HPDE6-E6E7 (cell line): Measurements from ENCODE around the gene IGF1R.

Source experiments
- DNase-seq: peaks from one replicate; pipeline ENCODE4 v3.0.0; 2011; ENCODE audit warnings: missing footprints; ENCODE audit errors: extremely low spot score

The IGF1R gene

DNA sequence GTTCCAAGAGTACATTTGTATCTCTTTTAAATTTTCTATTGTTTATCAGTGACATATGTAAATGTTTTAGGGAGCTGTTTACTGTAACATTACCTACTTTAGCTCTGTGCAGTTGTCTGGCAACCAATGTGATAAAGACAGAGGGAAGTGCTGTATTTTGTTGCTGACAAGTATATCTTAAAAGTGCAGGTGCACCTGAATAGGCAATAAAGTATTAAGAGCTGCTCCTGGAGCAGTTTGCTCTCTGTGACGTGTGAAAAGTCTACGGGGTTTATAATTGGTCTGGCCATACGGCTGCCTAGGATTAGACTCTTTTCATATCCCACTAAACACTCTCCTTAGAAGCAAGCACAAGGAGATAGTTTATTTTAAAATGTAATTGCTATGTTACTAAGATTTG lies 178.3 kb downstream of the IGF1R start:
- DNase-seq: no peak

DNA sequence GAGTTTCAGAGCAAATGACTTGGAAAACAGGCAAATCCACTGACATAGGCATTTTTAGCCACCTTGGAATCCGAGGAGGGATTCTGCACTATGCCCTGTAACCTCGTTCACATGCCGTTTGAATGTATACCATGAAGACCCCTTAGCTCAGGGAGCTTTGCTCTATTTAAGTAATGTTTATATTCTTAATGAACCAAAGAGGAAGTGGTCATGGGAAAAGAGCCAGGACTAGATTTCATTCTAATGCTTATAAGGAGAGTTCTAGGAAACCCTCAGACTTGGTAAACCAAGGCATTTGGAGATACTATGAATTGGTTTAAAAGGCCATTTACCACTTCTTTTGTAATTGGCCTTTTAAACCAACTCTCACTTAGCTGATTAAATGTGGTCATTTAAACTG lies 178.9 kb downstream of the IGF1R start:
- no peak for DNase-seq

DNA sequence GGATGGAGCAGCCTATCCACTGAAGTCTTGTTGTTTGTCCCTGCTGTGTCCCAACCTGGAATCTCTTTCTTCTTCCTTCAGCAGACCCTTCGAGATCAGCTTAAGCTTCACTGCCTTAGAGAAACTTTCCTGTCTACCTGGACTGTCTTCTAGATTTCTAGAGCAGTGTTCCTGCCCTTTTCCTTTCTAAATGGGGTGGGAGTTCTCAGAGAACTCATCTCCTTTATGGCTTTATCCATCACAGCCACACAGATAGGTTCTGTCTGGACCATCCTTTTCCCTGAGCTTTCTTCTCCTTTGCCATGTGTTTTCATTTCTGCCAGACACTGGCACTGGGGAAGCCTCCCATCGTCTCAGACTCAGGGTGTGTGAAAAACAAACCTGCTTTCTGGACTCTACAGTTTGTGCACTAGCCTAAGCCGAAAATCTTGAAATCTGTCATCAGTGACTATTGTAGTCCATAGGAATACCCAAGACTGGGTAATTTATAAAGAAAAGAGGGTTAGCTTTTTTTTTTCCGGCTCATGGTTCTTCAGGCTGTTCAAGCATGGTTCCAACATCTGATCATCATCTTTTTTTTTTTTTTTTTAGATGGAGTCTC lies 181.8 kb downstream of the IGF1R start:
- DNase-seq: no peak

DNA sequence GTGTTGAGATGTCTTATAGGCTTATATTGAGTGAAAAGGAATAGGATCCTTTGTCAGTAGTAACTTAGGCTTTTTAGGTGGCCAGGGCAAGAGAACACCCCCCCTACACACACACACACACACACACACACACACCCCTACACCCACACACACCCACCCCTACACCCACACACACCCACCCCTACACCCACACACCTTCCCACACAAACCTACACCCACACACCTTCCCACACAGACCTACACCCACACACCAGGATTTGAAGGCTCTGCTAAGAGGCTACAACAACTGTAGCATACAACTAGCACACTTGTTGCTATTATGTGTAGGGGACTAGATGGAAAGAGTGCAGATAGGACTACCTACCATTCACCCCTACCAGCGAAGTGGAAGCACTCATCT lies 186.6 kb downstream of the IGF1R start:
- no peak for DNase-seq

DNA sequence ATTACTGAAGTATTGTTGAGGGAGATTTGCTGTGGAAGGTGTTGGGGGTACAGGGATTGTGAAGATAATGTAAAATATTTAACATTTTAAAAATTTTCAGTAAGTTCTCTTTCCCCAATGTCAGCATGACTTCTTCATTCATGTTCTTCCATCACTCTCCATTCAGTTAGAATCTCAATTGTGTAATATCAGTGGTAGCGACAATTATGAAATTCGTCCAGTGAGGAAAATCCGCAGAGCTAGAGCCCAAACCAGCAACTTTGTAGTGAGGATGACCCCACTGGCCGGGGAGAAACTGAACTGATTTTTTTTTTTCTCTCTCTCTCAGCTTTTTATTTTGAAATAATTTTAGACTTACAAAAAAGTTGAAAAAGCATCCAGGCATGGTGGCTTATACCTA lies 187.5 kb downstream of the IGF1R start:
- DNase-seq: no peak

DNA sequence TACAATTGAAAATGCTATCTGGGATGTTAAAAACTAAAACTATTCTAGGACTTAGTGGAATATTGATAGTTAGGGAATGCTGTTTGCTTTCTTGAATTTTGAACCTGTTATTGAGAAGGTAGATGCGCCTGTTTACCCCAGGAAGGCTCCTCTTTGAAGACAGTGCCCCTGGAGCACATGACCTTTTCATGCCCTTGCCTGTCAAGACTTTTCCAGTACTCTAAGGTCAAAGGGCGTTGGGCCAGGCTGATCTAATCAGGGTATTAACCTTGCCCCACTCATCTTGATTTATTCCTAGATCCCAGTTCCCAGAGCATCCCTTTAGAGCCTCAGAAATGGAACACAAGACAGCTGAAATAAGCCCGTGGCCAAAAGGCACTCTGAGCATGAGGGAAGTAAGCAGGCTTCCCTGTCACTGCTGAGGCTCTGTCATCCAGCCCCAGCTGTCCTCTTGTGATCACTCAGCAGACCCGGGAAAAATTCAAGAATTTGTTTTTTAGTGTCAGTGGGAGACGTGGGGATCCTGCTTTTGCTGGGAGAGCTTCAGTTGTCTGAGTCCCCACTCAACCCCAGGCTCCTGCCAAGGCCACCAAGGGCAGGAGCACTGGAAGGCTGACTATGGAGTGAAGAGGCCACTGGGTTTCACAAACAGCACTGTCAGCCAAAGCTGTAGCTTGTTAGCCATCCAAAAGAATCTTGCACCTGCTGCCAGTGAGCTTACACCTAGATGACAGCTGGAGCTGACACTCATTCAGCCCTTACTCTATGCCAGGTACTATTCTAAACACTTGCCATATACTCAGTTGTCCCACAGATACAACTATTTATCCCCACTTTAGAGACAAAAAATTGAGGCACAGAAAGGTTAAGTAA lies 190.3 kb downstream of the IGF1R start:
- DNase-seq: no peak

DNA sequence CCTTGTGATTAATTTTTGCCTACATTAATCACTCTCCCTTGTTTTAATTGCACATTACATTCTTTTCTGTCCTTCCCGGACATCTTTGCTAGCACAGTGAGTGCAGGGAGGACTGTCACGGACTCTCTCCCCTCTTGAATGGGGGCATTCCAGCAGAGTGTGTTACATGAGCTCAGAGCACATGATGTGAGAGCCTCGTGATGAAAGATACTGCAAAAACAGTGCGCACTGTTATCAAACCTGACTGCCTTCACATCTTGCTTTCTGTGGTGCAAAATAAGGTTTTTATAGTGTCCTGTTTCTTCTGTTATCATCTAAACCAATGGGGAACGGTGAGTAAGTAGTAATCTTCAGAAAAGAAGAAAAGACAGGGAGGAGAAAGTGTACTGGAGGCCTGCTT lies 191.7 kb downstream of the IGF1R start:
- DNase-seq: no peak

DNA sequence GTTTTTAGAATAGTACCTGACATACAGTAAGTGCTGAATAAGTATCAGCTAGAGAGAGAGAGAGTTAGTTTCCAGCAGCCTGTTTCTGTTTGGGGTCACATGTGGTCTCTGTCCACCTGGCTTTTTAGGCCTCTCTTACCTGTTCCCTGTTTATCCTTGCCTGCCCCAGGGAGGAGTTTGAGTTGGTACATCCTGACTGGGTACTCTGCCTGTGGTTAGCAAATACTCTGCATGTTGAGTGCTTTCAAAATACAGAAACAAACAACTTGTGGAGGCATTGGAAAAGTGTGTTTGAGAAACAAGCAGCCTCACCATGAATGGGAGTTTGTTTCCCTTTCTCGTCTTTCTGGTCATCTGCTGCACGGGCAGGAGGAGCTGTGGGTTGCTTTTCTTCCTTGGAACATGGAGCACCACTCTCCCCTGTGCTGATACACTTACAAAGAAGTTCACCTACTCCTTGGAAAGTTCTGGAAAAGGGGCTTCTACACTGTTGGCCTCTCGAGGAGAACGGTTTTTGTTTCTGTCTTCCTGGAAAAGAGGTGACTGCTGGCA lies 193.2 kb downstream of the IGF1R start:
- no peak for DNase-seq

DNA sequence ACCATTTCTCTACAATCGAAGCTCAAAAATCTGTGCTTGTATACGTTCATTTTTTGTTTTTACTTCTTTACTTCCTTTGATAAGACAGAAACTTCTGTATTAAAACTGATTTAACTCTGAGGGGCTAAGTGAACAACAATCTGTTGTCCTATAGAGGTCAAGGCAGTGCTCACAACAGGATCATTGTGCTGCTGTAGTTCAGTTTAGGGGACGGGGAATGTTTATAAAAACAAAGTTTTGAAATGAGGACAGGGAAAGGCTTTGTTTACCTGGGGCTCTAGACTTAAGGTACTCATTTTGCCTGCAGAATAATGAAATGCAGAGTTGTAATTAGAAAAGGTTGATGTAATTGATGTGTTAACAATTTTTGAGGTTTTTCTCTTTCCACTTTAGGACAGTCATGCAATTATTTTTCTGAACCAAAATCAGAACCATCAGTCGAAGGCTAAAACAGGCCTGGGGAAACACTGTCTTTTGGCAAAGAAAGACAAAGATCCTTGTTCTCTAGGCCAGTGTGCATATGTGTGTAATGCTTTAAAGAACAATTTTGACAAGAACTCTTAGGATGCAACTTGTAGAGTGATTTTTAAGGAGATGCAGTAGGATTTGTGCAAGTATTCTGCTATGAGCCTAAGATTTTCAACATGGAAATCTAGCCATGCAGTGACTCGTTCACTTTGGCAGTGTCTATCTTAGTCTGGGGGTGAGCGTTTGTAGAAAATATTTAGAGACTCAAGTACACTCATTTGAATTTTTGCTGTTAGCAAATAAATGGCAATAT lies 194.0 kb downstream of the IGF1R start:
- DNase-seq: no peak

DNA sequence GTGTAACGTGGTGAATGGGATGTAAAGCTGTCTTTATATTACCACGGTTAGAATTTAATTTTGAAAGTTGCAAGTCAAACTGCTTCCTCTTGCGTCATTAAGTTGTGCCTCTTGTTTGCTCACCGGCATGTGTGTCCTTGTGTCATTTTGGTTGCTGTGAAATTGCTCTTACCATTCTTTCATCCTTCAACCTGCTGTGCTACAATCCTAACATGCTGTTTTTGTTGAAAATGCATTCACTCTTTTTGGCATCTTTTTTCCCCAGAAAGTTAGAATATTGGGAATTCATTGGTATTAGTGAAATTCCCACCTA lies 194.6 kb downstream of the IGF1R start:
- DNase-seq: no peak

DNA sequence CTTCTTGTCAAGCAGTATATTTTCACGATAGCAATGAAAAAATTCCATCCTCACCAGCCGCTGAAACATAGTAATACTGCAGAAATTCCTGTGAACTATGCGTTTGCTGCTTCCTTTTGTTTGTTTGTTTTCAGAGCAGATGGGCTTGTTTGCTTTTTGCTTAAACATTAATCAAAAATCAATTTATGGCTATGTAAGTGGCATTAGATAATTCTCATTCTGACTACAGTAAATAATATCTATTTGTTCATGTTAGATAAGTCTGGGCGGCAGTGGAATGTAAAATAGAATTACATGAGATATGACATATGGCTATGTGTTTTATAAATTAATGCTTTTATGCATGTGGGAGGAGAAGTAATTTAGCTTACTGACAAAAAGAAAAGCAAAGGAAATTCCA lies 195.5 kb downstream of the IGF1R start:
- DNase-seq: no peak

DNA sequence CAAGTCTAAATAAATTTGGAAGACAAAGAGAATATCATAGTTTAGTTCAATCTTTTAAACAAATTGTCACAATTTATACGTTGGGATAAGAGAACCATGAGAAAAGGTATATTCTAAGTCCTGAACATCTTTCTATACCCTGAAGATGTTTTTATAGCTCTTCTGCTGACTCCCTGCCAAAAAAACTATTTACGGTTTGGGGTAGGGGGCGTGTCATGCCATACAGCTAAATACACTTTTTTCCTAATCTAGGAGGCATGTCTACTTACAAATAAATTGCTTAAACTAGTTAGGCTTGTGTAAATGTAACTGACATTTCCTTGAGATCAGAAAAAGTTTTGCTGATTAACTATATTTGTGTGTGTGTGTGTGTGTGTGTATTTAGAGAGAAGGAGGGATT lies 195.9 kb downstream of the IGF1R start:
- DNase-seq: no peak

DNA sequence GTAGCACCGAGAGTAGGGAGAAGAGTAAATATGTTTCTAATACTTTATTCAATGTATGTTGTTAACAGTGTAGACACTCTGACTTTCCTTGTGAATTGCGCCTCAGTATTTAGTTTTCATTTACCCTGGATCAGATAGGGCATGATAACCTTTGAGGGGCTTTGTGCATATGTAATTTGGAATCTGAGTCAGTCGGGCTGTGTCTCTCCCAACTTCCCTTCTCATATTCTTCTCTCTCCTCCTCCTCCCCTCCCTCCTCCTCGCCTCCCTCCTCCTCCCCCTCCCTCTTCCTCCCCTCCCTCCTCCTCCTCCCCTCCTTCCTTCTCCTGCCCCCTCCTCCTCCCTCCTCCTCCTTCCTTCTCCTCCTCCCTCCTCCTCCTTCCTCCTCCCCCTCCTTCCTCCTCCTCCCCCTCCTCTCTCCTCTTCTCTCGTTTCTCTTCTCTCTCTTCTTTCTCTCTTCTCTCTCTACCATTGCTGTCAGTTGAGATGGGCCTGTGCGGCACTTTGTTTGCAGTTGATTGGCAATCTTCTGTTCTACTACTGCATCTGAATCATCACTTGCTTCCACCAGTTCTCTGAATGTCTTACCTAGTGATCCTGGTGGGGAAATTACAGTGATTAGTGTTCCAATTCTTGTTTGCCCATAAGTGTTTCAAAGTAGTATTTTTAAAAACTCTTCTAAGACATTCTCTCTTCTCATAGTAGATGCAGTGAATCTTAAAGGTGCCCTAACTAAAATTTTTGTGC lies 197.0 kb downstream of the IGF1R start:
- no peak for DNase-seq

DNA sequence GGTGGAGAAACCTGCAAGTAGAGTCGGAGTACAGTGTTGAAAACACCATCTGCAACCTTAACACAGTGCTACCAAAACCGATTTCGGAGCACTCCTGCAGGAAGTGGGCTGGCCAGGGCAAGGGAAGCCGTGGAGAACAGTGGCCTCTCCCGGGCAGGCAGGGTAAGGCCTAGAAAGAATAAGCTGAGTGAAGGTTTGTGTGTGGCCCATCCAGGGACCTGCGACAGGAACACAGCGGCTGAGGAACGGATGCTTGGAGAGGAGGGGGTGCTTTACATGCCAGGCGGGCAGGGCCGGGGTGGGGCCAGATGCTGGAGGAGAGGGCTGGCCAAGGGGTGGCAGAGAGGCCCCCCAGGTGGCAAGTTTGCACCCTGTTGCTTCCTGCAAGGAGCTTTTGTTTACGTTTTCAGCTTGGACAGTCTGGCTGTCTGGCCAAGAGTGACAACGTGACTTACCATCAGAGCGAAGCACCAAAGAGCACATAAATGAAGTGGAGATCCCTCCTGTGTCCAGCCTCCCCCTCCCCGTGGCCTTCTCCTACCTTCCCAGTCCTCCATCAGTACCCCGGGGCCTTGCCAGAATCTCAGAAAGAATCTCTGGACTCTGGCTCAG lies 202.7 kb downstream of the IGF1R start:
- DNase-seq: peak; percentile 72

DNA sequence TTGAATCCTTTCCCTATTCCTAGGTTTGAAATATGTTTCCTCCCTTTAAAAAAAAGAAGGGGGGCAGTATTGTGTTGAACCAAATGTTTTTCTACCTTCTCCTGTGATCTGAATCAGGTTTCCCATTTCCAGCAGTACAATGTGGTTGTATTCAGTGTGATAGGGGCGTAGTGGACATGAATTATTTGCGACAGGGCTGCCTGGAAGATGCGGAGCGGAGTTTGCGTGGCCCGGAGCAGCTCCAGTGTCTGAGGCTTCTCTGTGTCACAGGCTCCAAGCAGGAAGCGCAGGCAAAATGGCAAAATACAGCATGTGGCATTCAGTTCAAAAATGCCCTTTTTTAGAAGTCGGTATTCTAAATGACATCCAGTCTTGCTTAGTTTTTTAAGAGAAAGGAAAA lies 204.8 kb downstream of the IGF1R start:
- no peak for DNase-seq

DNA sequence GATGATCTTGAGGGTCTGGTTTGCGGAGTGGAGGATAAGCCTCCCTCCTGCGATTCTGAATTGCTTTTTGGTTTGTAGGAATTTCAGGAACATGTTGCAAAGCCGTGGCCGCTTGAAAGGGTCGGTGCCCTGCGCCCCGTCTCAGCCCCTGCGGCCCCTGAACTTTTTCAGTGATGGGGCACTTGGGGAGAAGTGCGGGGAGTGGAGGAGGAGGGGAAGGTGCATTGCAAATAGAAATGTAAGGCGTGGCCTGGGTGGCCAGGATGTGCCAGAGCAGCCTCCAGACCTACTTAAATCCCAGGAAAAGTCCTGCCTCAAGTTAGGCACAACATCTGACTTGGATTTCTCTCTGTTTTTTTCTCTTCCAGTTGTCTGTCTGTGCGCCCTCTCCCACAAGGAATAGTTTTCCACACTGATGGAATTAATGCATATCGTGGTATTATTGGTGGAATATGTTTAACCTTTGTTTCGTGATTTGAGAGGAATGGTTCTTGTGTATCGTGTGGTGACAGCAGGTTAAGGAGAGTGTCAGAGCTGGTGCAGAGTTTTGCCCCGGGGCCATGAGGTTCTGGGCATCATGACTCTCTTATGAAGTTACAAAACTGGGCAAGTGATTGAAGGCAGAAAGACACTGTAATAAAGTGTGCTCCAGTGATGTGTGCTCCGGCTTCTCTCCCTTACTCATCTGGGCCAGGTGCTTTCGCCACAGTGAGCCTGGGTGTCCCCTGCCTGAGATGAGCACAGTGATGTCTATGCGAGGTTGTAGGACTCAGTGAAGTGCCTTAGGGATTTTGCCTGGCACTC lies 205.5 kb downstream of the IGF1R start:
- no peak for DNase-seq

DNA sequence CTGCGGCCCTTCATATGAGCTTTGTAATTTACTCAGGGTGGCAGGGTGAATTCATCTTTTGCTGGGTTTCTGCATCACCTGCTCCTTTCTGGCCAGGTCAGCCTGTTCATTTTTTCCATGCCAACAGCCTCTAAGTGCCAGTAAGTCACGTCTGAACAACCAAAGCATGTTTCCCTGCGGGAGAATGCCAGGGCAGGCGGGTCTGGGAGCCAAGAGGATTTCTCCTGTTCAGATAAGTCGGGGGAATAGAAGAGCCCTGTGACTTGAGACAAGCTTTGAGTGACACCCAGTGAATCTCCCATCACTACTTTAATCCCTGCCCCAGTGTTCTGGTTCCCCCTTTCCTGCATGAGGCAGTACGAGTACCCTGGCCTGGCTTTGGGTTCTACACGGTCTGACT lies 206.2 kb downstream of the IGF1R start:
- no peak for DNase-seq

DNA sequence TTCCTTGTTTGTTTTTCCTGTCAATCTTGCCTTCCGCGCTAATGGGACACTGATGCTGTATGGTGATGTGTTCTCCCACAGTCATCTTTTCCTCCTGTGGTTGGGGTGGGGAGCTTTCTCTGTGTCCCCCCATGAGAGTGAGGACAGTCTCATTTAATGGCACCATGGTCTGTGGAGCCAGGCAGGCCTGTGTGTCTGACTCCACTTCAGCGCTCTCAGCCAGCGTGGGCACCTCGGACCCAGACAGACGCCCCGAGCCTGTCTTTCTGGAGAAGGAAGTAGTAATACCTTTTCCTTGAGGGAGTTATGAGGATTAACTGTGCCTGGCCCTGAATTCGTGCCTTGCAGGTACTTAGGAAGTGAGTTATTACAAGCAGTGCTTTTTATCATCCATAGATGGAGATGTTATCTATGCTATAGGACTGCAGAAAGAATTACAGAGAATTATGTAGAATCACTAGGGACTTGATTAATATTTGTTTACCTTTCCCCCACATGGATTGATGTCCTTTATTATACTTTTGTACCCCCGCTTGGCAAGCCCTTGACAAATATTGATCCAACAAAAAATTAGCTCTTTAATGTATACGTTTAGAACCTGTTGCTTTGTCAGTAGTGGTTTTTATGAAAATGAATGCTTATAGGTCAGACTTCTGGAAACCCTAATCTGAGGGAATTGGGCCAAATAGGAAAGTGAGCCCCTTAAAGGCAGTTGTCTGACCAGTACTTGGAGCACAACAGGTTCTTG lies 206.9 kb downstream of the IGF1R start:
- DNase-seq: no peak

DNA sequence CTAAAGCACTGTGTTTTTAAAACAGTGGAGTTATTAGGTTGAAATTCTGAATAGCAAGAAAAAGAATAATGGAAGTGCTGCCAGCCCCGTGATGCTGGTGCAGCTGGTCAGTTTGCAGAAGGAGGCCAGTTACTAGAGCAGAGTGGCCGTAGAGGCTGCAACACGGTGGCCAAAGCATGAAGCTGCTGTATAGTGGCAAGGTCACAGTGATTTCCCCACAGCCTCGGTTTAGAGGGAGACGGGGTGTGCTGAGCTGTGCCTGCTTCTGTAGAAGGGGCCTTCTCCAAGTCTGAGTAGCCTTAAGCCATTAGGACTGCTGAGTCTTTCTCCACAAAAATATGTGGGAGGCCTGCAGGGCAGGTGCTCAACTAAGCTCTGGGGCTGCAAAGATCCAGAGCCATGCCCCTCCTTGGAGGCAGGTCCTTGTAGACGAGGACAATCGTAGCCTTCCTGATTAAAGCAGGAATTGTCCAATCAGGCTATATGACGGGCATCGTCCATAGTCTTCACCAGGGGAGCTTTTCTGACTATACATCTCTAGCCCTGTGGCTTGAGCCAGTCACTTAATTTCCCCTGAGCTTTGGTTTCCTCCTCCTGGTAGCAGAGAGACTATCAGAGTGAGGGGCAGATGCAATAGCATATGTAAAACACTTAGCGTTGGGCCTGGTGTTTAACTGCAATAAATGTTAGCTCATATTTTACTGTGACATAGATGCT lies 207.6 kb downstream of the IGF1R start:
- DNase-seq: no peak
